ENCODE results near the gene LCOR. TPM values are rescaled to one million over a fixed set of nuclear protein-coding genes. Genes with fewer than 3 reads are reported as not detected.

Gene LCOR
- 23.7 and 28.0 TPM in 2 replicates for total RNA-seq

GRCh38 chr10:96831867-96832720 lies at the start of gene LCOR:
Gene LCOR, plus strand, starts transcription at chr10:96832298. Its CDS starts 116,760 bp downstream, at chr10:96949058.

Small RNA genes lying within 50 kb of the gene (small RNA-seq; reads per million reads assigned to genes)
- not detected for gene HMGN2P35
- gene MIR607: not detected

Other genes starting within 250 kb of the LCOR start
- gene TM9SF3, start 245.3 kb upstream of the LCOR start, total RNA-seq: 162 and 185 TPM in 2 replicates
- gene PIK3AP1, start 111.8 kb upstream of the LCOR start, total RNA-seq: 0.26 and 0.32 TPM in 2 replicates